A549 (cell line): ENCODE results near the gene CARD14.

Source experiments
- CEBPB ChIP-seq, 2 experiments: fragments of >200 bp in 1 of 2; sonication (Bioruptor Twin) in 1 of 2; formaldehyde crosslinking in 1 of 2; IDR thresholded peaks; 2 replicates each; pipeline ENCODE4 v1.6.1; 2012 to 2016
- ESRRA ChIP-seq: fragments of 150-350 bp; IDR thresholded peaks from 2 replicates; pipeline ENCODE4 v1.6.1; 2014; ENCODE audit warnings: mild to moderate bottlenecking, low read length, borderline replicate concordance
- GATA3 ChIP-seq: IDR thresholded peaks from 2 replicates; pipeline ENCODE4 v1.6.1; 2012; ENCODE audit warnings: borderline replicate concordance
- MAZ ChIP-seq: fragments of 150-350 bp; IDR thresholded peaks from 2 replicates; pipeline ENCODE4 v1.6.1; 2014; ENCODE audit warnings: antibody characterized with exemption, low read depth, low read length, borderline replicate concordance
- MYC ChIP-seq: IDR thresholded peaks from 2 replicates; pipeline ENCODE4 v1.6.1; 2012; ENCODE audit warnings: mild to moderate bottlenecking, inconsistent platforms, low read length, improper control_type of control experiment, borderline replicate concordance
- TF ChIP-seq, protein P1 (sequence below): IDR thresholded peaks from 2 replicates; pipeline ENCODE4 v1.6.1; 2012
- TF ChIP-seq, protein P2 (sequence below): fragments of >200 bp; sonication (Bioruptor Twin); formaldehyde crosslinking; IDR thresholded peaks from 3 replicates; pipeline ENCODE4 v1.5.1; 2016

GRCh38 chr17:80221351-80222105, 51.7 kb downstream of the CARD14 start:
- TF ChIP-seq, protein P1, sequence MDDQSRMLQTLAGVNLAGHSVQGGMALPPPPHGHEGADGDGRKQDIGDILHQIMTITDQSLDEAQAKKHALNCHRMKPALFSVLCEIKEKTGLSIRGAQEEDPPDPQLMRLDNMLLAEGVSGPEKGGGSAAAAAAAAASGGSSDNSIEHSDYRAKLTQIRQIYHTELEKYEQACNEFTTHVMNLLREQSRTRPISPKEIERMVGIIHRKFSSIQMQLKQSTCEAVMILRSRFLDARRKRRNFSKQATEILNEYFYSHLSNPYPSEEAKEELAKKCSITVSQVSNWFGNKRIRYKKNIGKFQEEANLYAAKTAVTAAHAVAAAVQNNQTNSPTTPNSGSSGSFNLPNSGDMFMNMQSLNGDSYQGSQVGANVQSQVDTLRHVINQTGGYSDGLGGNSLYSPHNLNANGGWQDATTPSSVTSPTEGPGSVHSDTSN: no peak
- TF ChIP-seq CEBPB (IDR thresholded peaks at IDR 0.05): no peak
- TF ChIP-seq ESRRA: no peak
- TF ChIP-seq, protein P2, sequence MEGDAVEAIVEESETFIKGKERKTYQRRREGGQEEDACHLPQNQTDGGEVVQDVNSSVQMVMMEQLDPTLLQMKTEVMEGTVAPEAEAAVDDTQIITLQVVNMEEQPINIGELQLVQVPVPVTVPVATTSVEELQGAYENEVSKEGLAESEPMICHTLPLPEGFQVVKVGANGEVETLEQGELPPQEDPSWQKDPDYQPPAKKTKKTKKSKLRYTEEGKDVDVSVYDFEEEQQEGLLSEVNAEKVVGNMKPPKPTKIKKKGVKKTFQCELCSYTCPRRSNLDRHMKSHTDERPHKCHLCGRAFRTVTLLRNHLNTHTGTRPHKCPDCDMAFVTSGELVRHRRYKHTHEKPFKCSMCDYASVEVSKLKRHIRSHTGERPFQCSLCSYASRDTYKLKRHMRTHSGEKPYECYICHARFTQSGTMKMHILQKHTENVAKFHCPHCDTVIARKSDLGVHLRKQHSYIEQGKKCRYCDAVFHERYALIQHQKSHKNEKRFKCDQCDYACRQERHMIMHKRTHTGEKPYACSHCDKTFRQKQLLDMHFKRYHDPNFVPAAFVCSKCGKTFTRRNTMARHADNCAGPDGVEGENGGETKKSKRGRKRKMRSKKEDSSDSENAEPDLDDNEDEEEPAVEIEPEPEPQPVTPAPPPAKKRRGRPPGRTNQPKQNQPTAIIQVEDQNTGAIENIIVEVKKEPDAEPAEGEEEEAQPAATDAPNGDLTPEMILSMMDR: no peak
- no peak for TF ChIP-seq MYC
- TF ChIP-seq GATA3: no peak
- no peak for TF ChIP-seq MAZ
